Thoracic aorta (tissue), 2 donors: ENCODE results near the gene CKMT2. TPM values are rescaled to one million over a fixed set of nuclear protein-coding genes. Genes with fewer than 3 reads are reported as not detected.

Experiments
- ATAC-seq: fragments of 150-250 bp; one replicate; pipeline ENCODE4 v1.8.0; 2017; ENCODE audit warnings: low read depth; ENCODE audit not compliant: insufficient number of reproducible peaks, low FRiP score
- DNase-seq: peaks from one replicate; pipeline ENCODE4 v3.0.0-alpha.2; 2020; ENCODE audit warnings: low spot score
- H3K27ac ChIP-seq, 2 donors: fragments of 200-600 bp; sonication (generic); 1 replicate in 1 of 2; 2 replicates in 1 of 2; pipeline ENCODE4 v1.5.1; 2016; ENCODE audit warnings: mild to moderate bottlenecking in 2 of 2, moderate library complexity in 2 of 2
- H3K27me3 ChIP-seq: fragments of 200-600 bp; sonication (generic); replicated peaks from 2 replicates; pipeline ENCODE4 v1.6.0; 2016; ENCODE audit warnings: mild to moderate bottlenecking; ENCODE audit not compliant: insufficient read depth
- H3K36me3 ChIP-seq: fragments of 200-600 bp; sonication (generic); one replicate; pipeline ENCODE4 v1.5.1; 2016
- H3K4me1 ChIP-seq, 2 donors: fragments of 200-600 bp; sonication (generic); 1 replicate in 1 of 2; 2 replicates in 1 of 2; pipeline versions ENCODE4 v1.5.1 to v1.6.0; 2016; ENCODE audit warnings: low read depth in 2 of 2, mild to moderate bottlenecking in 1 of 2; ENCODE audit not compliant: control insufficient read depth in 1 of 2
- H3K4me3 ChIP-seq: fragments of 200-600 bp; sonication (generic); 2 replicates; pipeline ENCODE4 v1.5.1; 2016; ENCODE audit warnings: mild to moderate bottlenecking
- H3K9me3 ChIP-seq: fragments of 200-600 bp; sonication (generic); 2 replicates; pipeline ENCODE4 v1.5.1; 2016
- total RNA-seq, 2 donors: library from RNA; depleted of rRNA; stranded (reverse); fragments of >200 nt; gene quantifications; one replicate each; pipeline versions ENCODE4 v1.1.0 to v1.2.3, GENCODE V29; 2016
- TF ChIP-seq, protein P1 (sequence below): fragments of 200-600 bp; sonication (generic); IDR thresholded peaks from one replicate; pipeline ENCODE4 v1.5.1; 2019; ENCODE audit warnings: antibody characterized with exemption

CKMT2 gene
- total RNA-seq, 2 donors from 2014 or later = 16.8 to 20.6 TPM

DNA sequence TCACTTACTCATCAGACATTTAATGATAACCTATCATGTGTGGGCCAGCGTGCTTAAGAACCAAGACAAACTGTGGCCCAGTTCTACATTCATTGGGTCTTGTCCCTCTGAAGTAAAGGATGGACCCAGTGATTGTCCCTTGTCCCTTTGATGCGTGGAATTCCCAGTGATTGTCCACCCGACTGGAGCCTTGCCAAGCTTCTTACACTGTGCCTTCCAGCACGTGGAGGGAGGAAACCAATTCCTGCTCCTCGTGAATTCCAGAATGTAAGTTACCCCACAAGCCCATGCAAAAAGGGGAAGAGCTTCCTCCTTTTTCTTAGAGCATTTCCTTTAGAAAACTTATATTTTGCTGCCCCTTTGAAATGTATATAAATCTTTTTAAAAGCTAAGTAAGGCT, 7.9 kb downstream of the CKMT2 start:
- Histone ChIP-seq H3K27me3 (no peaks in the 10 kb centered on the region), H3K4me1 (peaks cover 10 to 63% of the 10 kb centered on the region in 2 donors), H3K9me3 (no peaks in the 10 kb centered on the region), H3K27ac (no peak overlapping the region), H3K36me3 (no peaks in the 10 kb centered on the region), H3K4me3 (no peak overlapping the region)
- DNase-seq (no peak), ATAC-seq (no peak)
- TF ChIP-seq, protein P1, sequence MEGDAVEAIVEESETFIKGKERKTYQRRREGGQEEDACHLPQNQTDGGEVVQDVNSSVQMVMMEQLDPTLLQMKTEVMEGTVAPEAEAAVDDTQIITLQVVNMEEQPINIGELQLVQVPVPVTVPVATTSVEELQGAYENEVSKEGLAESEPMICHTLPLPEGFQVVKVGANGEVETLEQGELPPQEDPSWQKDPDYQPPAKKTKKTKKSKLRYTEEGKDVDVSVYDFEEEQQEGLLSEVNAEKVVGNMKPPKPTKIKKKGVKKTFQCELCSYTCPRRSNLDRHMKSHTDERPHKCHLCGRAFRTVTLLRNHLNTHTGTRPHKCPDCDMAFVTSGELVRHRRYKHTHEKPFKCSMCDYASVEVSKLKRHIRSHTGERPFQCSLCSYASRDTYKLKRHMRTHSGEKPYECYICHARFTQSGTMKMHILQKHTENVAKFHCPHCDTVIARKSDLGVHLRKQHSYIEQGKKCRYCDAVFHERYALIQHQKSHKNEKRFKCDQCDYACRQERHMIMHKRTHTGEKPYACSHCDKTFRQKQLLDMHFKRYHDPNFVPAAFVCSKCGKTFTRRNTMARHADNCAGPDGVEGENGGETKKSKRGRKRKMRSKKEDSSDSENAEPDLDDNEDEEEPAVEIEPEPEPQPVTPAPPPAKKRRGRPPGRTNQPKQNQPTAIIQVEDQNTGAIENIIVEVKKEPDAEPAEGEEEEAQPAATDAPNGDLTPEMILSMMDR = no peak

DNA sequence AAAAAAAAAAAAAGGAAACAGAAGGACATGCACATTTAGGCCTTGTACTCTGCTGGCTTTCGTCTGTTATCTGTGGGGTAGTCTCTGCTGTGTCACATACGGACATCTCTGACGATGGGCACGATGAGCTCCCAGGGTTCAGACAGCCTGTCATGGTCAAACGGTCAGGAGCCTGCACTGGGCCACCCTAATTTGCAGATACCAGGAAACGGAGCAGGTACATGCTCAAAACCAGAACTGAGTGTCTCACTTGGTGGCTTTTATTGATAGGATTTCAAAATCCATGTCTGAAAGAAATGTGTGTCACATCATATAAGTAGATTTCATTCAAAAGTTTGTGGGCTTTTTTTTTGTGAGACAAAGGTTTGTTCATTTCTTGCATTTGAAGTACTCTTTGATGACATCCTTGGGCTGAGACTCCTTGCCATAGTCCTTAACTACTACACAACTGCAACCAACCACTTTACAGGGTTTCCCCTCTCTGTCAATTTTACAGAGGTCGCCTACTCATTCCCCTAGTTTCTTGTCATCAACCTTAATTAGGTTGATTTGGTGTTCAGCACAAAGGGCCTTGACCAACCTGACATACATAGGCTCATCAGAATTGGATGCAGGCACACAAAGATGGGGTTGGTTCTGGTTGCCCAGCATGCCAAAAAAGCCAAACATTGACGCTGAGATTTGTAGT, 9.0 kb downstream of the CKMT2 start:
- Histone ChIP-seq H3K27me3 (no peaks in the 10 kb centered on the region), H3K4me3 (no peak overlapping the region), H3K9me3 (no peaks in the 10 kb centered on the region), H3K4me1 (peaks cover 5 to 53% of the 10 kb centered on the region in 2 donors), H3K36me3 (no peaks in the 10 kb centered on the region), H3K27ac (peak overlapping the region; percentile 12 to 16)
- DNase-seq (no peak), ATAC-seq (no peak)
- TF ChIP-seq, protein P1 = no peak

DNA sequence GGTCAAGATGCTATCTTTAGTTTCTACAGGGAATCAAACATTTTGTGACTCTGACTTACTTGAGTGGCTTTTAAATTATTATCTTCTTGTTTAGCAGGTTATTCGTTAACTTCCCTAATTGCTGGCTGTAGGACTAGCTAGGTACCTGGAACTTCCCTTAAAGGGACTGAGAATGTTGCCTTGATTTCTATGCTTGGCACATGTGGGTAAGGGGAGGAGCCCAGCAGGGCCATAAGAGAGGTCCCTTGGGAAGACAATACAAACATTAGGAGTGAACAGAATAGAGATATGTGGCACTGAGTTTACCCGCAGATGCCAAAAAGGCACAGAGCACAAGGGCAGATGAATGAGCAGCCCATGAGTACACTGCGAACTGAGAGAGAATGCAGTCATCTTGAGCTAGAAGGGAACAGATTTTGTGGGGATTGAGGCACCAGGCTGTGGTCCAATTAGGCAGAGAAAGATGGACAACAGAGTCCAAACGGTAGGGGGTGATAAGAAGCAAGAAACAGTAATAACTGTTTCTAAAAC, 9.8 kb downstream of the CKMT2 start:
- ATAC-seq (no peak), DNase-seq (no peak)
- Histone ChIP-seq H3K4me1 (peaks cover 5 to 53% of the 10 kb centered on the region in 2 donors), H3K4me3 (no peak overlapping the region), H3K9me3 (no peaks in the 10 kb centered on the region), H3K36me3 (no peaks in the 10 kb centered on the region), H3K27me3 (no peaks in the 10 kb centered on the region), H3K27ac (peak overlapping the region; percentile 12 to 16)
- TF ChIP-seq, protein P1 = no peak

DNA sequence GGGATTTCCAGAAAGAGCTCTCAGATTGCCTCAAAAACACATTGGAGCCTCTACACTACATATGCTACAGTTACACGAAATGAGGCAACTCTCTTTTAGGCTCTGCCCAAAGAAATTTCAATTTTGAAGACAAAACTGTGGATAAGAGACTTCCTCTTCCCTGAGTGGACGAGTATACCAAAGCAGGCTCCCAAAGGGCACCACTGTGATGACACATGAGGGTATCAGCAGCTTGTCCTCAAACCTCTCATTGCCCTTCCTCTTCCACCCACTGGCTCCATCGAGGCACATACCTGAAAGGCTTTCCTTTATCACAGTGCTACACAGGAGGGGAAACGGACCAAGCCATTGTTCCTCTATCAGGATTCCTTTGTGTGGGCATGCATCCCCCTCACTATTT, 11.3 kb downstream of the CKMT2 start:
- Histone ChIP-seq H3K9me3 (no peaks in the 10 kb centered on the region), H3K36me3 (no peaks in the 10 kb centered on the region), H3K4me1 (peaks cover 5 to 46% of the 10 kb centered on the region in 2 donors), H3K27ac (no peak overlapping the region), H3K27me3 (no peaks in the 10 kb centered on the region), H3K4me3 (no peak overlapping the region)
- DNase-seq (no peak), ATAC-seq (no peak)
- TF ChIP-seq, protein P1 = no peak

GRCh38 chr5:81245871-81246235, 12.7 kb downstream of the CKMT2 start:
- TF ChIP-seq, protein P1 = no peak
- peaks cover 5 to 35% of the 10 kb centered on the region in 2 donors for H3K4me1 ChIP-seq
- no peak for DNase-seq
- no peak overlapping the region for H3K27ac ChIP-seq
- H3K4me3 ChIP-seq = no peak overlapping the region
- H3K9me3 ChIP-seq = no peaks in the 10 kb centered on the region
- ATAC-seq = no peak
- no peaks in the 10 kb centered on the region for H3K27me3 ChIP-seq
- H3K36me3 ChIP-seq = no peaks in the 10 kb centered on the region
